Cardiac fibroblast (primary cell): ENCODE measurements around the gene KCNQ2.
A peak's percentile ranks its signal among the peaks of the same experiment; 100 is the strongest.

ENCODE experiments used
- DNase-seq, 2 donors: peaks; one replicate each; pipeline versions ENCODE4 v3.0.0 to v3.0.0-alpha.2; 2010; ENCODE audit warnings: low read depth in 2 of 2
- H3K4me3 ChIP-seq, 2 donors: replicated peaks in 1 of 2; 1 replicate in 1 of 2; 2 replicates in 1 of 2; pipeline ENCODE4 v1.5.1; 2011; ENCODE audit warnings: low read depth in 2 of 2, low read length in 2 of 2, mild to moderate bottlenecking in 2 of 2, moderate library complexity in 1 of 2
- TF ChIP-seq, protein P1 (sequence below): IDR thresholded peaks from one replicate; pipeline ENCODE4 v1.5.1; 2011; ENCODE audit warnings: low read depth, mild to moderate bottlenecking, low read length, inconsistent platforms

The KCNQ2 gene

DNA sequence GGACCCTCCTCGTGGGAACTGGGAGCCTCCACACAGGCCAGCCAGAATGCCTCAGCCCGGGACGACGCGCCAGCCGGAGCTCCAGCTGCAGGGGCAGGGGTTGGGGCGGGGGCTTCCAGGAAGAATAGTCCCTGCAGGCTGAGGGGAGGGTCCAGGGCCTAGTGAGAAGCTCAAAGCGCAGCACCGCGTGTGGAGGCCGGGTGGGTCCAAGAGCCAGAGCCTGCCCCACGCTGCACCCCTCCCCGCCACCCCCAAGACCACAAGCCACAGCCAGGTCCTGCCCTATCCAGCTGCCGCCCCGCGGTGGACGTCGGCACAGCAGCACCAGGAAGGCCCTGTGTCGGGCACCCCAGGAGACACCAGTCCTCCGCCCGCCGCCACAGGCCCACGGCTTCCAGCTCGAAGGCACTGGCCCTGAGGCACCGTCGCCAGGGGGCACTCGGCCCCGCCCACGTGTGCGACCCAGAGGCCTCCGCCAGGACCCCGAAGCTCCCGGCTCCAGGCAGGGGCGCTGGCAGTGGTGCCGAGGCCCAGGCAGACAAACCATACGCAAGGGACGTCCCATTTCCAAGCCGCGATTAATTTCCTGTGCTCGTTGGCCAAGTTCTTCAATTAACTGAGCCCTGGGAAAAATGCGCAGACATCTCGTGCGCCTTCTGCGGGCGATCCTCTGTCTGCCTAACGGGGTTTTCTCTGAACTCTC is 19.5 kb downstream of the KCNQ2 start:
- no peak overlapping the region for H3K4me3 ChIP-seq
- TF ChIP-seq, protein P1, sequence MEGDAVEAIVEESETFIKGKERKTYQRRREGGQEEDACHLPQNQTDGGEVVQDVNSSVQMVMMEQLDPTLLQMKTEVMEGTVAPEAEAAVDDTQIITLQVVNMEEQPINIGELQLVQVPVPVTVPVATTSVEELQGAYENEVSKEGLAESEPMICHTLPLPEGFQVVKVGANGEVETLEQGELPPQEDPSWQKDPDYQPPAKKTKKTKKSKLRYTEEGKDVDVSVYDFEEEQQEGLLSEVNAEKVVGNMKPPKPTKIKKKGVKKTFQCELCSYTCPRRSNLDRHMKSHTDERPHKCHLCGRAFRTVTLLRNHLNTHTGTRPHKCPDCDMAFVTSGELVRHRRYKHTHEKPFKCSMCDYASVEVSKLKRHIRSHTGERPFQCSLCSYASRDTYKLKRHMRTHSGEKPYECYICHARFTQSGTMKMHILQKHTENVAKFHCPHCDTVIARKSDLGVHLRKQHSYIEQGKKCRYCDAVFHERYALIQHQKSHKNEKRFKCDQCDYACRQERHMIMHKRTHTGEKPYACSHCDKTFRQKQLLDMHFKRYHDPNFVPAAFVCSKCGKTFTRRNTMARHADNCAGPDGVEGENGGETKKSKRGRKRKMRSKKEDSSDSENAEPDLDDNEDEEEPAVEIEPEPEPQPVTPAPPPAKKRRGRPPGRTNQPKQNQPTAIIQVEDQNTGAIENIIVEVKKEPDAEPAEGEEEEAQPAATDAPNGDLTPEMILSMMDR: peak; percentile 22
- peak in 1 of 2 donors; percentile 4 for DNase-seq

DNA sequence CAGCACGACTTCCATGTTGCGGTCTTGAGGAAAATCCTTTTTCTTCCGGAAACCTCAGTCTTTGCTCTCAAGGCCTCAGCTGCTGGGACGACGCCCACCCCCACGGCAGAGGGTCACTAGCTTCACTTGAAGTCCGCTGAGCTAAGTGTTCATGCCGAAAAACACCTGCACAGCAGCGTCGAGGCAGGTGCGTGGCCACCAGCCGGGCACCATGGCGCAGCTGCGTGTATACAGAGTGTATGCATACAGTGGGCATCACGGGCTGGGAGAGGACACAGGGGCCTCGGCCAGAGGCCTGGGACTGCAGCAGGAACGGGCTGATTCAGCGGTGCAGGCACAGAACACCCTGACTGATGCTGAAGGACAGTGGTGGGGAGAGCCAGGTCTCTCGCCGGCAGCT is 20.1 kb downstream of the KCNQ2 start:
- DNase-seq: no peak
- H3K4me3 ChIP-seq: no peak overlapping the region
- TF ChIP-seq, protein P1: no peak

DNA sequence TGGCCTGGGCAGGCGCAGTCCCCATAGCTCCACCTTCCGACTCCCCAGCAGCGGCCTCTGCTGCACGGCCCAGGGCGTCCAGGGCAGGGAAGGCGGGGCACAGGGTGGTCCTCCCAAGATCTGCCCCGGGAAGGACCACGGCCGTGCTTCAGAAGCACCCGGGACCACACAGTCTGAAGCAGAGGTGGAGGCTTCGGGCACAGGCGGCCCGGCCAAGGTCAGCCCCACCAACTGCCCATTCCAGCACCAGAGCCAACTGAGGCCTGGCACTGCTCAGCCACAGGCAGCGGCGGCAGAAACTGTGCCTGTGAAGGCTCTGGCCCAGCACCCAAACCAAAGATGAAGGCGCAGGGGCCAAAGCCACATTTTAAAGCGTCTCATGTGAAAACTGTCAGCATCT is 20.6 kb downstream of the KCNQ2 start:
- TF ChIP-seq, protein P1: no peak
- no peak for DNase-seq
- H3K4me3 ChIP-seq: no peak overlapping the region

DNA sequence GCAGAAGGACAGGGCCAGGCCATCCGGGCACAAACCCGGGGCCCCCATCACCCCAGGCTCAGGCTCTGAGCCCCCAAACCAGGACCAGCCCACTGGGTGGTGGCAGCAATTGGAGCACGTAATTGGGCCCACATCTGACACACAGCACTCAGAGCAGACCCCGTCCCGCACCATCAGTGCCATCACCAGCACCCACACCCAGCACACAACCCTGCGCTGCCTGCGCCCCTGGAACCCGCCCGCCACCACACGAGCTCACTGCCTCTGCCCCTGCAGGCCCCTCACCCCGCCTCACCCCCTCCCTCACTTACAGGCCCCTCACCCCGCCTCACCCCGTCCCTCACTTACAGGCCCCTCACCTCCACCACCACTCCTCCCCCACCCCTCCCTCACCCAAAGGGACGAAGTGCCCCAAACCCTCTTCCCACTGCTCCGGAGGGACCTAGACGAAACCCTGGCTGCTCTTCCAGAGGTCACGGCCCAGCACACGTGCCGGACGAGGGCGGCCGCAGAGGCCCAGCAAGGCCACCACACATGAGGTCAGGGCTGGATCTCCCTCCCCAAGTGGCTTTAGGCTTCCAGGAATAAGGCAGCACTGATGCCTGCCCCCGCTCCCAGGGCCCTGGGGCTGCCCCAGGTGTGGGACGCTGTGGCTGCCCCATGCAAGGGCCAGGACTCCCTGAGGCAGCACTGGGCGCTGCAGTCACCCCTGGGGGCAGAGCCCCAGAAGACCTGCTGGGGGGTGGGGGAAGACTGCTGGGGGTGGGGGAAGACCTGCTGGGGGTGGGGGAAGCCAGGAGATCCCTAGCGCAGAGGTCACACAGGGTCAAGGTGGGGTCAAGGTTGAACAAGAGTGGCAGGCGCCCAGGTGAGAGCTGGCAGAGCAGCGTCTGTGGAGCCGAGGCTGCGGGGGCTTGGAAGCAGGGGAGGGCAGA is 22.4 kb downstream of the KCNQ2 start:
- no peak for DNase-seq

DNA sequence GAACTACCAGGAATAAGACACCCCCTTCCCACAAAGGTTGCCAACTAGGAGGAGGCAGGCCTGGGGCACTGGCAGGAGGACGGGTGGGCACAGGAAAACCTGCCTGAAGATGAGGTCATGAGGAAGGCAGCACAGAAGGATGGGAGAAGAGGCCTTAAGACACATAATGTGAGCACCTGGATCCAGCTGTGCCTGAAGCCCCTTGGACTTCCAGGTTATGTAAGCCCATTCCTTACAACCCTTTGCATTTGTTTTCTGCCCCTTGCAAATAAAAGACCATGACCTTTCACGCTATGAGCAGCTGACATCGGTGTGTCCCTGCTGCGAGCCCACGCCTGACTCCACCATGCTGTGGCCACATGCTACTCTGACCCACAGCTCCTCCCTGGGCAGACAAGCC is 23.4 kb downstream of the KCNQ2 start:
- TF ChIP-seq, protein P1: no peak
- no peak for DNase-seq
- H3K4me3 ChIP-seq: no peak overlapping the region

More for the DNA sequence above, 22.4 kb downstream of the KCNQ2 start:
- no peak overlapping the region for H3K4me3 ChIP-seq
- TF ChIP-seq, protein P1: no peak

DNA sequence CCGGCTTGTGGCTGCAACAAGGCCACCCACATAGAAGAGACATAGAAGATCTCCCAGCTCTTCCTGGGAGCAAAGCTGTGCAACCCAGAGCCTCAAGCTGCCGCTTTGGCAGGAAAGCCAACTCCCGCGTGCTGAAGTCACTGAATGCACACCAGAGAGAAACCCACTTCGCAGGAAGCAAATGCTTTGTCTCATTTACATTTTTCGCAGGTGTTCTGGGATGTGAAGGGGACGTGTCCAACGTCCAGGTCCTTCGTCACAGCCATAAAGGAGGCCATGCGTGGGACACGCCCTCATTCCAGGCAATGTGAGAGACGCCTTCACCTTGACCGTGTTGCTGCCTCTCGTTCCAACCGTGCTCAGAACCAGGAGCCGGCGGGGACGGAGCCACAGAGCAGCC is 24.4 kb downstream of the KCNQ2 start:
- no peak for DNase-seq
- TF ChIP-seq, protein P1: no peak
- no peak overlapping the region for H3K4me3 ChIP-seq
